ENCODE results near the gene RASGRP4.

- TF ChIP-seq CTCF (IDR thresholded peaks at IDR 0.05) = no peak
- no peak for TF ChIP-seq POLR2A (IDR thresholded peaks at IDR 0.05)
These were observed 50.9 kb downstream of the RASGRP4 start for GRCh38 chr19:38375098-38375493.

All from transverse colon (tissue), 3 donors.